Endothelial cell of umbilical vein (primary cell): Measurements from ENCODE around the gene EZR. TPM values are rescaled to one million over a fixed set of nuclear protein-coding genes. Genes with fewer than 3 reads are reported as not detected.

ENCODE experiments used
- BruUV-seq: library from RNA; stranded (reverse); fragments of 400-500 nt; replicated peaks from 2 replicates; lab custom pipeline; 2021; lab: Mats Ljungman, UMichigan
- CTCF ChIA-PET: fragments of 300-600, 350-600 bp; sonication (Branson Sonifier 250); formaldehyde crosslinking; loops from one replicate; lab custom pipeline; 2021; ENCODE audit warnings: antibody characterized with exemption, inconsistent platforms; lab: Charles Lee
- POLR2A ChIA-PET: fragments of 300-600, 350-600 bp; sonication (Branson Sonifier 250); formaldehyde crosslinking; loops from one replicate; lab custom pipeline; 2021; ENCODE audit warnings: antibody characterized with exemption, inconsistent platforms; lab: Charles Lee
- DNase-seq: peaks from one replicate; pipeline ENCODE4 v3.0.0-alpha.2; 2011; ENCODE audit warnings: low read depth, low spot score
- FAIRE-seq: peaks from 2 replicates; lab custom pipeline; 2011; peaks lifted over from hg19 to GRCh38; lab: Jason Lieb, UNC
- H2AFZ ChIP-seq: 2 replicates; pipeline ENCODE4 v1.6.0; 2012; ENCODE audit warnings: low read depth, low read length, control low read depth, inconsistent platforms
- H3K27ac ChIP-seq: 2 replicates; pipeline ENCODE4 v1.5.1; 2011; ENCODE audit warnings: low read depth, mild to moderate bottlenecking, control low read depth, low read length, moderate library complexity; ENCODE audit not compliant: insufficient read depth
- H3K27me3 ChIP-seq, 2 experiments: 2 replicates each; pipeline versions ENCODE4 v1.6.0 to v1.6.1; 2011; ENCODE audit warnings: low read length in 2 of 2, mixed read lengths in 1 of 2; ENCODE audit not compliant: control insufficient read depth in 2 of 2, insufficient read depth in 2 of 2
- H3K36me3 ChIP-seq, 2 experiments: 2 replicates in 1 of 2; 3 replicates in 1 of 2; pipeline ENCODE4 v1.5.1; 2011; ENCODE audit warnings: low read length in 2 of 2, mild to moderate bottlenecking in 1 of 2, moderate library complexity in 1 of 2; ENCODE audit not compliant: control insufficient read depth in 2 of 2, insufficient read depth in 2 of 2; ENCODE audit errors: extremely low read depth in 1 of 2
- H3K4me1 ChIP-seq: 3 replicates; pipeline ENCODE4 v1.5.1; 2011; ENCODE audit warnings: mild to moderate bottlenecking, low read length; ENCODE audit not compliant: control insufficient read depth, insufficient read depth; ENCODE audit errors: extremely low read depth
- H3K4me2 ChIP-seq: 2 replicates; pipeline ENCODE4 v1.6.1; 2011; ENCODE audit warnings: low read length, control low read depth, mixed read lengths; ENCODE audit not compliant: insufficient read depth
- H3K4me3 ChIP-seq, 3 experiments: fragments of 200-600 bp in 1 of 3; sonication (generic), shearing (Covaris generic) in 1 of 3; replicated peaks in 1 of 3; 2 replicates each; pipeline ENCODE4 v1.5.1; 2011 to 2016; ENCODE audit warnings: control low read depth in 3 of 3, low read length in 3 of 3, mild to moderate bottlenecking in 2 of 3, inconsistent platforms in 1 of 3, low read depth in 1 of 3, moderate library complexity in 1 of 3; ENCODE audit not compliant: insufficient read depth in 1 of 3
- H3K79me2 ChIP-seq: 2 replicates; pipeline ENCODE4 v1.6.0; 2012; ENCODE audit warnings: low read length, inconsistent platforms; ENCODE audit not compliant: control insufficient read depth, insufficient read depth
- H3K9ac ChIP-seq: replicated peaks from 2 replicates; pipeline ENCODE3; 2011; ENCODE audit warnings: low read length, control low read depth; ENCODE audit not compliant: insufficient read depth; ENCODE audit errors: extremely low read depth
- H3K9me1 ChIP-seq: replicated peaks from 3 replicates; pipeline ENCODE4 v1.6.0; 2011; ENCODE audit warnings: mild to moderate bottlenecking, low read length; ENCODE audit not compliant: control insufficient read depth, insufficient read depth; ENCODE audit errors: extremely low read depth
- H3K9me3 ChIP-seq: replicated peaks from 2 replicates; pipeline ENCODE4 v1.5.1; 2012; ENCODE audit warnings: low read length, inconsistent platforms; ENCODE audit not compliant: control insufficient read depth, insufficient read depth
- H4K20me1 ChIP-seq: replicated peaks from 2 replicates; pipeline ENCODE3; 2011; ENCODE audit warnings: mild to moderate bottlenecking, low read length; ENCODE audit not compliant: control insufficient read depth, insufficient read depth; ENCODE audit errors: extremely low read depth
- EZH2 ChIP-seq: IDR thresholded peaks from 2 replicates; pipeline ENCODE4 v1.6.1; 2012; ENCODE audit warnings: borderline replicate concordance, low read depth, mild to moderate bottlenecking, moderate library complexity, low read length, inconsistent platforms; ENCODE audit not compliant: severe bottlenecking
- GATA2 ChIP-seq: IDR thresholded peaks from 2 replicates; pipeline ENCODE4 v1.7.0; 2011; ENCODE audit warnings: low read depth, mild to moderate bottlenecking, moderate library complexity, mixed read lengths, low read length; ENCODE audit not compliant: insufficient read length, insufficient read depth
- JUN ChIP-seq: IDR thresholded peaks from 2 replicates; pipeline ENCODE4 v1.6.1; 2011; ENCODE audit warnings: borderline replicate concordance, low read depth; ENCODE audit not compliant: insufficient read length, insufficient read depth
- MYC ChIP-seq: IDR thresholded peaks from one replicate; pipeline ENCODE4 v1.6.1; 2011; ENCODE audit warnings: mild to moderate bottlenecking, low read depth, low read length
- dilution Hi-C: fragments of 300-500 bp; cut with MboI; formaldehyde crosslinking; loops from one replicate; pipeline ENCODE4 v1.15.0; 2019; ENCODE audit warnings: low sequenced_read_pairs; ENCODE audit not compliant: extremely low pct_ligation_motif_present
- intact Hi-C: fragments of 100-400 bp; cut with micrococcal nuclease; formaldehyde crosslinking; loops from one replicate; pipeline ENCODE4 v1.10.0; 2022
- polyA plus RNA-seq, 4 experiments: library from polyadenylated mRNA; depleted of rRNA in 3 of 4; stranded (reverse) in 3 of 4; unstranded in 1 of 4; fragments of >200 nt; gene quantifications; 2 replicates each; pipeline versions ENCODE4 v1.2.1 to v1.2.3, GENCODE V29; 2011 to 2012; ENCODE audit warnings: missing spikeins in 1 of 4
- total RNA-seq: library from RNA; stranded (reverse); gene quantifications from 2 replicates; pipeline ENCODE4 v1.2.3, GENCODE V29; 2021
- TF ChIP-seq, protein P1 (sequence below), 2 donors: IDR thresholded peaks; 1 replicate in 1 of 2; 2 replicates in 1 of 2; pipeline ENCODE4 v1.5.1; 2011; ENCODE audit warnings: low read length in 2 of 2, mild to moderate bottlenecking in 2 of 2, moderate library complexity in 2 of 2, control low read depth in 1 of 2, inconsistent platforms in 1 of 2, low read depth in 1 of 2; ENCODE audit not compliant: insufficient read depth in 1 of 2; ENCODE audit errors: extremely low read depth in 1 of 2

EZR gene
- total and polyA plus RNA-seq, 2 donors (not counting 3 experiments of a cell fraction or from before 2014, with no cell fraction given): 58.5 to 108 TPM

DNA sequence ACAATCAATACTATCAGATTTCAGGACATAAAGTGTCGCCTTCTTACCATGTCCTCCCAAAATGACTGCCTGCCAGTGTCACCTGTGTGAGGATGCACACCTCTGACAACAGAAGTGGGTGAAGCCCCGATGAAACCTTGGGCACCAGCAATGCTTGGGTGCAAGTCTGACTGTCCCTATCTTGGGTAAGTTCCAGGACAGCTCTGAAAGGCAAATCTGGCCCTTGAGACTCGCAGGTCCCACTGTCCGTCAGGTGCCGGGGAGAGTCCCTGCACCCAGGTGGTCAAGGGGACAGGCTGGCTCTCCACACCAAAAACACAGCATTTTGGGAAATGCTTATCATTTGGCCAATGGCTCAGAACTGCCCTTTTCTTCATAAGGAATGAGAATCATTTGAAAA is 43.3 kb downstream of the EZR start:
- Histone ChIP-seq H2AFZ (no peak overlapping the region), H3K27ac (no peak overlapping the region), H3K9me1 (no peaks in the 10 kb centered on the region), H3K79me2 (no peaks in the 10 kb centered on the region), H4K20me1 (no peaks in the 10 kb centered on the region), H3K9me3 (no peaks in the 10 kb centered on the region), H3K27me3 (no peaks in the 10 kb centered on the region), H3K36me3 (peaks cover 6 to 38% of the 10 kb centered on the region in 2 experiments), H3K4me3 (no peak overlapping the region), H3K4me2 (no peak overlapping the region), H3K4me1 (no peaks in the 10 kb centered on the region), H3K9ac (no peak overlapping the region)
- BruUV-seq: no TSS peak
- TF ChIP-seq EZH2: no peak
- TF ChIP-seq, protein P1, sequence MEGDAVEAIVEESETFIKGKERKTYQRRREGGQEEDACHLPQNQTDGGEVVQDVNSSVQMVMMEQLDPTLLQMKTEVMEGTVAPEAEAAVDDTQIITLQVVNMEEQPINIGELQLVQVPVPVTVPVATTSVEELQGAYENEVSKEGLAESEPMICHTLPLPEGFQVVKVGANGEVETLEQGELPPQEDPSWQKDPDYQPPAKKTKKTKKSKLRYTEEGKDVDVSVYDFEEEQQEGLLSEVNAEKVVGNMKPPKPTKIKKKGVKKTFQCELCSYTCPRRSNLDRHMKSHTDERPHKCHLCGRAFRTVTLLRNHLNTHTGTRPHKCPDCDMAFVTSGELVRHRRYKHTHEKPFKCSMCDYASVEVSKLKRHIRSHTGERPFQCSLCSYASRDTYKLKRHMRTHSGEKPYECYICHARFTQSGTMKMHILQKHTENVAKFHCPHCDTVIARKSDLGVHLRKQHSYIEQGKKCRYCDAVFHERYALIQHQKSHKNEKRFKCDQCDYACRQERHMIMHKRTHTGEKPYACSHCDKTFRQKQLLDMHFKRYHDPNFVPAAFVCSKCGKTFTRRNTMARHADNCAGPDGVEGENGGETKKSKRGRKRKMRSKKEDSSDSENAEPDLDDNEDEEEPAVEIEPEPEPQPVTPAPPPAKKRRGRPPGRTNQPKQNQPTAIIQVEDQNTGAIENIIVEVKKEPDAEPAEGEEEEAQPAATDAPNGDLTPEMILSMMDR (IDR thresholded peaks at IDR 0.05; ENCODE audit: extremely low read depth in 1 of 2, insufficient read depth in 1 of 2, low read depth in 1 of 2, low read length in 2 of 2): no peak
- TF ChIP-seq MYC: no peak
- no peak for TF ChIP-seq GATA2
- TF ChIP-seq JUN: no peak
- dilution Hi-C loops: no loop called here
- POLR2A ChIA-PET: no interaction called here
- intact Hi-C loops: no loop called here
- FAIRE-seq: no peak
- DNase-seq: no peak
- CTCF ChIA-PET: no interaction called here
